Right forelimb (tissue), 1 donor: ENCODE measurements around the gene FNDC1.
A peak's percentile ranks its signal among the peaks of the same experiment; 100 is the strongest.

Experiments used
- DNase-seq: peaks from one replicate; pipeline ENCODE4 v3.0.0-alpha.2; 2018

Gene FNDC1

GRCh38 chr6:159212525-159213280 is 43.5 kb downstream of the FNDC1 start:
- DNase-seq = no peak

GRCh38 chr6:159213405-159213804 is 44.2 kb downstream of the FNDC1 start:
- DNase-seq = no peak

GRCh38 chr6:159214281-159214680 is 45.1 kb downstream of the FNDC1 start:
- DNase-seq = no peak

GRCh38 chr6:159217595-159218275 is 48.5 kb downstream of the FNDC1 start:
- DNase-seq = peak; percentile 74

- no peak for DNase-seq
Observed at GRCh38 chr6:159220093-159220492, 50.9 kb downstream of the FNDC1 start.

GRCh38 chr6:159221486-159222170 is 52.4 kb downstream of the FNDC1 start:
- DNase-seq = no peak

- DNase-seq = no peak
Observed at GRCh38 chr6:159224452-159224851, 55.3 kb downstream of the FNDC1 start.

GRCh38 chr6:159229651-159230051 is 60.5 kb downstream of the FNDC1 start:
- DNase-seq = no peak

GRCh38 chr6:159232106-159232645 is 63.0 kb downstream of the FNDC1 start:
- no peak for DNase-seq

GRCh38 chr6:159232751-159233150 is 63.6 kb downstream of the FNDC1 start:
- no peak for DNase-seq

GRCh38 chr6:159233365-159234101 is 64.3 kb downstream of the FNDC1 start:
- DNase-seq = no peak

GRCh38 chr6:159234102-159234553 is 64.9 kb downstream of the FNDC1 start:
- no peak for DNase-seq

- DNase-seq = no peak
Observed at GRCh38 chr6:159238920-159239558, 69.8 kb downstream of the FNDC1 start.

- no peak for DNase-seq
Observed at GRCh38 chr6:159249128-159249527, 79.9 kb downstream of the FNDC1 start.

- no peak for DNase-seq
Observed at GRCh38 chr6:159249752-159250151, 80.6 kb downstream of the FNDC1 start.

GRCh38 chr6:159250633-159251032 is 81.4 kb downstream of the FNDC1 start:
- DNase-seq = no peak

- DNase-seq = no peak
Observed at GRCh38 chr6:159252955-159253508, 83.8 kb downstream of the FNDC1 start.

- DNase-seq = no peak
Observed at GRCh38 chr6:159254186-159254585, 85.0 kb downstream of the FNDC1 start.

- DNase-seq = no peak
Observed at GRCh38 chr6:159255434-159255951, 86.3 kb downstream of the FNDC1 start.

- DNase-seq = no peak
Observed at GRCh38 chr6:159256128-159256527, 86.9 kb downstream of the FNDC1 start.

GRCh38 chr6:159257846-159258245 is 88.6 kb downstream of the FNDC1 start:
- no peak for DNase-seq
